Ascending aorta (tissue), 2 donors: ENCODE results near the gene PEBP1. TPM values are rescaled to one million over a fixed set of nuclear protein-coding genes. Genes with fewer than 3 reads are reported as not detected.

Source experiments
- DNase-seq, 2 donors: peaks; one replicate each; pipeline ENCODE4 v3.0.0-alpha.2; 2019; ENCODE audit warnings: low spot score in 2 of 2
- H3K27ac ChIP-seq, 2 donors: fragments of 200-600 bp; sonication (generic); one replicate each; pipeline ENCODE4 v1.5.1; 2016 to 2017; ENCODE audit warnings: mild to moderate bottlenecking in 1 of 2
- H3K27me3 ChIP-seq: fragments of 200-600 bp; sonication (generic); one replicate; pipeline ENCODE4 v1.5.1; 2017
- H3K36me3 ChIP-seq, 2 donors: fragments of 200-600 bp; sonication (generic); one replicate each; pipeline ENCODE4 v1.5.1; 2016
- H3K4me1 ChIP-seq, 2 donors: fragments of 200-600 bp; sonication (generic); one replicate each; pipeline ENCODE4 v1.5.1; 2016 to 2017; ENCODE audit warnings: mild to moderate bottlenecking in 1 of 2
- H3K4me3 ChIP-seq, 2 donors: fragments of 200-600 bp; sonication (generic); one replicate each; pipeline ENCODE4 v1.5.1; 2016 to 2017; ENCODE audit warnings: mild to moderate bottlenecking in 1 of 2
- H3K9me3 ChIP-seq, 2 donors: fragments of 200-600 bp; sonication (generic); one replicate each; pipeline ENCODE4 v1.5.1; 2016
- CTCF ChIP-seq, 3 experiments: fragments of 200-600 bp in 2 of 3; fragments of 450-650 bp in 1 of 3; sonication (generic) in 2 of 3; IDR thresholded peaks; one replicate each; pipeline ENCODE4 v1.5.1; 2016 to 2019; ENCODE audit warnings: antibody characterized with exemption in 3 of 3, mild to moderate bottlenecking in 1 of 3, moderate library complexity in 1 of 3
- intact Hi-C: fragments of 100-400 bp; cut with DNase I; formaldehyde crosslinking; loops from one replicate; pipeline ENCODE4 v1.15.1; 2023
- total RNA-seq: library from RNA; depleted of rRNA; stranded (reverse); fragments of >200 nt; gene quantifications from one replicate; pipeline ENCODE4 v1.1.0, GENCODE V29; 2016

PEBP1 gene
- total RNA-seq, 1 donor from 2014 or later = 312 TPM

GRCh38 chr12:118145798-118146156 is 9.9 kb downstream of the PEBP1 start:
- DNase-seq = no peak
- no peak for TF ChIP-seq CTCF (IDR thresholded peaks at IDR 0.05)
- H3K36me3 ChIP-seq = peaks cover 60 to 71% of the 10 kb centered on the region in 2 donors

GRCh38 chr12:118148287-118148686 is 12.4 kb downstream of the PEBP1 start:
- H3K27ac ChIP-seq = no peak overlapping the region
- no peaks in the 10 kb centered on the region for H3K4me1 ChIP-seq
- H3K27me3 ChIP-seq = no peaks in the 10 kb centered on the region
- peaks cover 48 to 60% of the 10 kb centered on the region in 2 donors for H3K36me3 ChIP-seq
- no peak for TF ChIP-seq CTCF (IDR thresholded peaks at IDR 0.05)
- H3K9me3 ChIP-seq = no peaks in the 10 kb centered on the region
- no peak for DNase-seq
- H3K4me3 ChIP-seq = no peak overlapping the region
- intact Hi-C loops = no loop called here

More at GRCh38 chr12:118145798-118146156, 9.9 kb downstream of the PEBP1 start:
- intact Hi-C loops = no loop called here
- Histone ChIP-seq H3K4me3 (no peak overlapping the region), H3K27me3 (no peaks in the 10 kb centered on the region), H3K4me1 (no peaks in the 10 kb centered on the region), H3K27ac (no peak overlapping the region), H3K9me3 (no peaks in the 10 kb centered on the region)

- intact Hi-C loops = no loop called here
- DNase-seq = no peak
- Histone ChIP-seq H3K4me1 (no peaks in the 10 kb centered on the region), H3K4me3 (no peak overlapping the region), H3K9me3 (no peaks in the 10 kb centered on the region), H3K27me3 (no peaks in the 10 kb centered on the region), H3K36me3 (peaks cover 32 to 46% of the 10 kb centered on the region in 2 donors), H3K27ac (no peak overlapping the region)
- TF ChIP-seq CTCF (IDR thresholded peaks at IDR 0.05) = no peak
Observed at GRCh38 chr12:118150625-118151024, 14.7 kb downstream of the PEBP1 start.

GRCh38 chr12:118151755-118152154 is 15.8 kb downstream of the PEBP1 start:
- H3K4me3 ChIP-seq = no peak overlapping the region
- intact Hi-C loops = no loop called here

GRCh38 chr12:118160536-118160935 is 24.6 kb downstream of the PEBP1 start:
- Histone ChIP-seq H3K9me3 (no peaks in the 10 kb centered on the region), H3K4me1 (no peaks in the 10 kb centered on the region), H3K4me3 (no peak overlapping the region), H3K36me3 (peaks cover 23 to 54% of the 10 kb centered on the region in 2 donors), H3K27ac (no peak overlapping the region), H3K27me3 (no peaks in the 10 kb centered on the region)
- DNase-seq = no peak
- no peak for TF ChIP-seq CTCF (IDR thresholded peaks at IDR 0.05)
- intact Hi-C loops = no loop called here

More at GRCh38 chr12:118151755-118152154, 15.8 kb downstream of the PEBP1 start:
- DNase-seq = no peak
- Histone ChIP-seq H3K27ac (no peak overlapping the region), H3K4me1 (no peaks in the 10 kb centered on the region), H3K27me3 (no peaks in the 10 kb centered on the region), H3K36me3 (peaks cover 24 to 39% of the 10 kb centered on the region in 2 donors), H3K9me3 (no peaks in the 10 kb centered on the region)
- TF ChIP-seq CTCF (IDR thresholded peaks at IDR 0.05) = no peak
